SK-N-SH (cell line): ENCODE results near the gene GNL2. TPM values are rescaled to one million over a fixed set of nuclear protein-coding genes. Genes with fewer than 3 reads are reported as not detected.

Experiments used
- CTCF ChIA-PET: fragments of 300-600, 350-600 bp; formaldehyde crosslinking; extraction: SDS; loops from one replicate; lab custom pipeline; 2021; lab: Yijun Ruan, JAX
- POLR2A ChIA-PET: fragments of 350-600 bp; sonication (Branson Sonifier 250); formaldehyde crosslinking; extraction: SDS; loops from one replicate; lab custom pipeline; 2020; ENCODE audit warnings: antibody characterized with exemption, inconsistent platforms; lab: Yijun Ruan, JAX
- DNase-seq: peaks from one replicate; pipeline ENCODE4 v3.0.0; 2012
- H2AFZ ChIP-seq: fragments of 200-600 bp; sonication (generic); 2 replicates; pipeline ENCODE4 v1.8.1; 2016; ENCODE audit warnings: antibody characterized with exemption, mild to moderate bottlenecking, low read depth
- H3F3A ChIP-seq: fragments of 200-600 bp; sonication (generic); replicated peaks from 2 replicates; pipeline ENCODE3; 2016; ENCODE audit warnings: antibody characterized with exemption, mild to moderate bottlenecking; ENCODE audit not compliant: insufficient read depth
- H3K27ac ChIP-seq, 2 experiments: fragments of 200-500 bp in 1 of 2; fragments of 200-600 bp in 1 of 2; sonication (Bioruptor generic) in 1 of 2; sonication (generic), shearing (Covaris generic) in 1 of 2; 2 replicates each; pipeline versions ENCODE4 v1.5.1 to v1.6.1; 2014 to 2016; ENCODE audit warnings: low read depth in 2 of 2, inconsistent platforms in 1 of 2, low read length in 1 of 2, mild to moderate bottlenecking in 1 of 2, mixed read lengths in 1 of 2
- H3K27me3 ChIP-seq: fragments of 200-600 bp; sonication (generic), shearing (Covaris generic); 2 replicates; pipeline ENCODE4 v1.6.1; 2016; ENCODE audit warnings: mixed run types; ENCODE audit not compliant: insufficient read depth
- H3K36me3 ChIP-seq, 2 experiments: fragments of 200-500 bp in 1 of 2; fragments of 200-600 bp in 1 of 2; sonication (Bioruptor generic) in 1 of 2; sonication (generic) in 1 of 2; replicated peaks in 1 of 2; 2 replicates each; pipeline versions ENCODE3 to v1.5.1; 2014 to 2016; ENCODE audit warnings: low read length in 1 of 2, mild to moderate bottlenecking in 1 of 2; ENCODE audit not compliant: insufficient read depth in 2 of 2, control insufficient read depth in 1 of 2
- H3K4me1 ChIP-seq, 2 experiments: fragments of 200-500 bp in 1 of 2; fragments of 200-600 bp in 1 of 2; sonication (Bioruptor generic) in 1 of 2; sonication (generic), shearing (Covaris generic) in 1 of 2; 2 replicates each; pipeline versions ENCODE4 v1.5.1 to v1.6.1; 2014 to 2016; ENCODE audit warnings: low read depth in 1 of 2, low read length in 1 of 2, mixed run types in 1 of 2; ENCODE audit not compliant: insufficient read depth in 2 of 2, control insufficient read depth in 1 of 2
- H3K4me2 ChIP-seq: fragments of 200-600 bp; sonication (generic), shearing (Covaris generic); 2 replicates; pipeline ENCODE4 v1.6.1; 2017; ENCODE audit warnings: mixed run types
- H3K4me3 ChIP-seq, 2 experiments: fragments of 200-500 bp in 1 of 2; fragments of 200-600 bp in 1 of 2; sonication (Bioruptor generic) in 1 of 2; sonication (generic), shearing (Covaris generic) in 1 of 2; 2 replicates each; pipeline versions ENCODE4 v1.5.1 to v1.8.1; 2014 to 2016; ENCODE audit warnings: low read depth in 2 of 2, inconsistent platforms in 1 of 2, low read length in 1 of 2, mild to moderate bottlenecking in 1 of 2, mixed read lengths in 1 of 2, moderate library complexity in 1 of 2
- H3K79me2 ChIP-seq: fragments of 200-600 bp; sonication (generic); 2 replicates; pipeline ENCODE4 v1.8.1; 2017; ENCODE audit warnings: mild to moderate bottlenecking; ENCODE audit not compliant: insufficient read depth
- H3K9ac ChIP-seq: fragments of 200-600 bp; sonication (generic); 2 replicates; pipeline ENCODE4 v1.6.1; 2017; ENCODE audit warnings: mixed run types
- H3K9me2 ChIP-seq: fragments of 200-600 bp; sonication (generic); 2 replicates; pipeline ENCODE4 v1.6.1; 2017; ENCODE audit warnings: mixed run types
- H3K9me3 ChIP-seq: fragments of 200-600 bp; sonication (generic); 2 replicates; pipeline ENCODE4 v1.6.1; 2017; ENCODE audit warnings: mixed run types, mild to moderate bottlenecking, moderate library complexity
- H4K20me1 ChIP-seq: fragments of 200-600 bp; sonication (generic); 2 replicates; pipeline ENCODE4 v1.6.1; 2017; ENCODE audit warnings: mild to moderate bottlenecking, mixed run types; ENCODE audit not compliant: insufficient read depth
- CHD2 ChIP-seq: fragments of 150-350 bp; IDR thresholded peaks from 2 replicates; pipeline ENCODE4 v1.6.1; 2018; ENCODE audit warnings: low read length; ENCODE audit not compliant: partially characterized antibody
- CTCF ChIP-seq: fragments of 200-600 bp; sonication (generic); IDR thresholded peaks from 2 replicates; pipeline ENCODE4 v1.6.1; 2017; ENCODE audit warnings: antibody characterized with exemption, mild to moderate bottlenecking, moderate library complexity
- EZH2phosphoT487 ChIP-seq: fragments of 200-600 bp; sonication (generic); IDR thresholded peaks from 2 replicates; pipeline ENCODE4 v1.6.1; 2017; ENCODE audit warnings: low read depth, mixed run types, mild to moderate bottlenecking, antibody characterized with exemption, moderate library complexity, borderline replicate concordance
- FOSL2 ChIP-seq: IDR thresholded peaks from 2 replicates; pipeline ENCODE4 v1.4.0; 2012; ENCODE audit warnings: low read depth, mild to moderate bottlenecking, moderate library complexity, borderline replicate concordance
- FOXJ3 ChIP-seq: sonication (generic); formaldehyde crosslinking; IDR thresholded peaks from 2 replicates; pipeline ENCODE4 v1.5.1; 2020; ENCODE audit warnings: mild to moderate bottlenecking, missing genetic modification reagents
- FOXM1 ChIP-seq: IDR thresholded peaks from 2 replicates; pipeline ENCODE4 v1.4.0; 2012; ENCODE audit warnings: low read depth, mild to moderate bottlenecking
- GABPA ChIP-seq: IDR thresholded peaks from 2 replicates; pipeline ENCODE4 v1.4.0; 2012; ENCODE audit warnings: low read depth, mild to moderate bottlenecking
- NFIC ChIP-seq: IDR thresholded peaks from 2 replicates; pipeline ENCODE4 v1.4.0; 2012; ENCODE audit warnings: borderline replicate concordance
- NRF1 ChIP-seq: IDR thresholded peaks from 2 replicates; pipeline ENCODE4 v1.6.1; 2012; ENCODE audit warnings: low read depth, mild to moderate bottlenecking, low read length
- RAD21 ChIP-seq: IDR thresholded peaks from 2 replicates; pipeline ENCODE4 v1.6.1; 2012; ENCODE audit warnings: mild to moderate bottlenecking, low read length
- RCOR1 ChIP-seq: fragments of 150-350 bp; IDR thresholded peaks from 2 replicates; pipeline ENCODE4 v1.6.1; 2017; ENCODE audit warnings: antibody characterized with exemption, low read length
- RXRA ChIP-seq: IDR thresholded peaks from 2 replicates; pipeline ENCODE4 v1.4.0; 2012; ENCODE audit warnings: low read depth, mild to moderate bottlenecking, borderline replicate concordance
- TAF1 ChIP-seq: IDR thresholded peaks from 2 replicates; pipeline ENCODE4 v1.6.1; 2012; ENCODE audit warnings: low read depth, mild to moderate bottlenecking, low read length, moderate library complexity, borderline replicate concordance
- TEAD4 ChIP-seq: IDR thresholded peaks from 2 replicates; pipeline ENCODE4 v1.4.0; 2012; ENCODE audit warnings: mild to moderate bottlenecking, borderline replicate concordance; ENCODE audit not compliant: insufficient read depth
- USF2 ChIP-seq: fragments of 150-350 bp; IDR thresholded peaks from 2 replicates; pipeline ENCODE4 v1.6.1; 2017; ENCODE audit warnings: antibody characterized with exemption, low read length, low read depth, borderline replicate concordance
- WGBS: methylation state at CpG from one replicate; pipeline ENCODE4 v1.1.6; 2017; ENCODE audit warnings: low lambda C conversion rate; 5-methylcytosine and 5-hydroxymethylcytosine counted together
- polyA plus RNA-seq, 3 experiments: library from polyadenylated mRNA; depleted of rRNA; stranded (reverse); fragments of >200 nt; gene quantifications; 2 replicates each; pipeline ENCODE4 v1.2.3, GENCODE V29; 2012
- TF ChIP-seq, protein P1 (sequence below): IDR thresholded peaks from 2 replicates; pipeline ENCODE4 v1.4.0; 2012; ENCODE audit warnings: low read depth
- TF ChIP-seq, protein P2 (sequence below): IDR thresholded peaks from 2 replicates; pipeline ENCODE4 v1.6.1; 2012; ENCODE audit warnings: mild to moderate bottlenecking, low read depth, low read length, moderate library complexity
- TF ChIP-seq, protein P3 (sequence below): IDR thresholded peaks from 2 replicates; pipeline ENCODE4; 2012
- TF ChIP-seq, protein P4 (sequence below): IDR thresholded peaks from 2 replicates; pipeline ENCODE4 v1.4.0; 2012; ENCODE audit warnings: low read depth, borderline replicate concordance

GNL2 gene
- polyA plus RNA-seq, 1 of the 3 experiments (the other 2 are of a cell fraction) = 37.6 TPM

GRCh38 chr1:37549341-37549740 is 46.4 kb downstream of the GNL2 start (continued):
- TF ChIP-seq, protein P1, sequence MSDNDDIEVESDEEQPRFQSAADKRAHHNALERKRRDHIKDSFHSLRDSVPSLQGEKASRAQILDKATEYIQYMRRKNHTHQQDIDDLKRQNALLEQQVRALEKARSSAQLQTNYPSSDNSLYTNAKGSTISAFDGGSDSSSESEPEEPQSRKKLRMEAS = no peak
- TF ChIP-seq, all 33 proteins: peak for 0

GRCh38 chr1:37545019-37545418 is 50.7 kb downstream of the GNL2 start:
- H3K9me2 ChIP-seq = no peaks in the 10 kb centered on the region
- no peak for TF ChIP-seq TAF1
- no peak for TF ChIP-seq FOXM1
- no peak for TF ChIP-seq GABPA
- TF ChIP-seq TEAD4 = no peak
- no peak for TF ChIP-seq RCOR1
- no peak for TF ChIP-seq FOXJ3 (CRISPR knock-in tag)
- no peak for TF ChIP-seq USF2
- no peak for TF ChIP-seq EZH2phosphoT487
- TF ChIP-seq NRF1 = no peak
- TF ChIP-seq, protein P2, sequence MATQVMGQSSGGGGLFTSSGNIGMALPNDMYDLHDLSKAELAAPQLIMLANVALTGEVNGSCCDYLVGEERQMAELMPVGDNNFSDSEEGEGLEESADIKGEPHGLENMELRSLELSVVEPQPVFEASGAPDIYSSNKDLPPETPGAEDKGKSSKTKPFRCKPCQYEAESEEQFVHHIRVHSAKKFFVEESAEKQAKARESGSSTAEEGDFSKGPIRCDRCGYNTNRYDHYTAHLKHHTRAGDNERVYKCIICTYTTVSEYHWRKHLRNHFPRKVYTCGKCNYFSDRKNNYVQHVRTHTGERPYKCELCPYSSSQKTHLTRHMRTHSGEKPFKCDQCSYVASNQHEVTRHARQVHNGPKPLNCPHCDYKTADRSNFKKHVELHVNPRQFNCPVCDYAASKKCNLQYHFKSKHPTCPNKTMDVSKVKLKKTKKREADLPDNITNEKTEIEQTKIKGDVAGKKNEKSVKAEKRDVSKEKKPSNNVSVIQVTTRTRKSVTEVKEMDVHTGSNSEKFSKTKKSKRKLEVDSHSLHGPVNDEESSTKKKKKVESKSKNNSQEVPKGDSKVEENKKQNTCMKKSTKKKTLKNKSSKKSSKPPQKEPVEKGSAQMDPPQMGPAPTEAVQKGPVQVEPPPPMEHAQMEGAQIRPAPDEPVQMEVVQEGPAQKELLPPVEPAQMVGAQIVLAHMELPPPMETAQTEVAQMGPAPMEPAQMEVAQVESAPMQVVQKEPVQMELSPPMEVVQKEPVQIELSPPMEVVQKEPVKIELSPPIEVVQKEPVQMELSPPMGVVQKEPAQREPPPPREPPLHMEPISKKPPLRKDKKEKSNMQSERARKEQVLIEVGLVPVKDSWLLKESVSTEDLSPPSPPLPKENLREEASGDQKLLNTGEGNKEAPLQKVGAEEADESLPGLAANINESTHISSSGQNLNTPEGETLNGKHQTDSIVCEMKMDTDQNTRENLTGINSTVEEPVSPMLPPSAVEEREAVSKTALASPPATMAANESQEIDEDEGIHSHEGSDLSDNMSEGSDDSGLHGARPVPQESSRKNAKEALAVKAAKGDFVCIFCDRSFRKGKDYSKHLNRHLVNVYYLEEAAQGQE = no peak
- no peak for TF ChIP-seq RXRA
- TF ChIP-seq CHD2 = no peak
- no peak for TF ChIP-seq RAD21
- no peak for TF ChIP-seq NFIC
- TF ChIP-seq CTCF = no peak
- TF ChIP-seq FOSL2 = no peak
- TF ChIP-seq, protein P3, sequence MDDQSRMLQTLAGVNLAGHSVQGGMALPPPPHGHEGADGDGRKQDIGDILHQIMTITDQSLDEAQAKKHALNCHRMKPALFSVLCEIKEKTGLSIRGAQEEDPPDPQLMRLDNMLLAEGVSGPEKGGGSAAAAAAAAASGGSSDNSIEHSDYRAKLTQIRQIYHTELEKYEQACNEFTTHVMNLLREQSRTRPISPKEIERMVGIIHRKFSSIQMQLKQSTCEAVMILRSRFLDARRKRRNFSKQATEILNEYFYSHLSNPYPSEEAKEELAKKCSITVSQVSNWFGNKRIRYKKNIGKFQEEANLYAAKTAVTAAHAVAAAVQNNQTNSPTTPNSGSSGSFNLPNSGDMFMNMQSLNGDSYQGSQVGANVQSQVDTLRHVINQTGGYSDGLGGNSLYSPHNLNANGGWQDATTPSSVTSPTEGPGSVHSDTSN = no peak
- TF ChIP-seq, protein P4, sequence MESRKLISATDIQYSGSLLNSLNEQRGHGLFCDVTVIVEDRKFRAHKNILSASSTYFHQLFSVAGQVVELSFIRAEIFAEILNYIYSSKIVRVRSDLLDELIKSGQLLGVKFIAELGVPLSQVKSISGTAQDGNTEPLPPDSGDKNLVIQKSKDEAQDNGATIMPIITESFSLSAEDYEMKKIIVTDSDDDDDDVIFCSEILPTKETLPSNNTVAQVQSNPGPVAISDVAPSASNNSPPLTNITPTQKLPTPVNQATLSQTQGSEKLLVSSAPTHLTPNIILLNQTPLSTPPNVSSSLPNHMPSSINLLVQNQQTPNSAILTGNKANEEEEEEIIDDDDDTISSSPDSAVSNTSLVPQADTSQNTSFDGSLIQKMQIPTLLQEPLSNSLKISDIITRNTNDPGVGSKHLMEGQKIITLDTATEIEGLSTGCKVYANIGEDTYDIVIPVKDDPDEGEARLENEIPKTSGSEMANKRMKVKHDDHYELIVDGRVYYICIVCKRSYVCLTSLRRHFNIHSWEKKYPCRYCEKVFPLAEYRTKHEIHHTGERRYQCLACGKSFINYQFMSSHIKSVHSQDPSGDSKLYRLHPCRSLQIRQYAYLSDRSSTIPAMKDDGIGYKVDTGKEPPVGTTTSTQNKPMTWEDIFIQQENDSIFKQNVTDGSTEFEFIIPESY = no peak
- no peak for DNase-seq
- H3K9ac ChIP-seq = no peak overlapping the region
- POLR2A ChIA-PET = no interaction called here
- H4K20me1 ChIP-seq = 0 out of 2 replicates have a peak, but pooled peaks cover 7% of the 10 kb centered on the region
- peaks cover 12% of the 10 kb centered on the region for H3F3A ChIP-seq
- no peaks in the 10 kb centered on the region for H3K9me3 ChIP-seq
- H2AFZ ChIP-seq = no peak overlapping the region
- no peak overlapping the region for H3K4me3 ChIP-seq
- no peak overlapping the region for H3K27ac ChIP-seq
- CTCF ChIA-PET = no interaction called here
- WGBS = 67% methylated on average over 5 of the region's 5 CpGs
- peaks cover 92% of the 10 kb centered on the region for H3K79me2 ChIP-seq
- H3K4me2 ChIP-seq = no peak overlapping the region
- 0 out of 4 replicates have a peak, but pooled peaks cover 0 to 3% of the 10 kb centered on the region in 2 experiments for H3K4me1 ChIP-seq
- H3K36me3 ChIP-seq = peaks cover 48 to 64% of the 10 kb centered on the region in 2 experiments
- no peaks in the 10 kb centered on the region for H3K27me3 ChIP-seq
